Hepatocyte (in vitro differentiated cells): ENCODE data around the gene CAPN8.

Source experiments
- CTCF ChIP-seq: fragments of 200-600 bp; sonication (generic); IDR thresholded peaks from 2 replicates; pipeline ENCODE4 v1.5.1; 2016; ENCODE audit warnings: antibody characterized with exemption, mild to moderate bottlenecking; ENCODE audit not compliant: poor library complexity
- EZH2 ChIP-seq: fragments of 200-600 bp; sonication (generic); IDR thresholded peaks from 2 replicates; pipeline ENCODE4 v1.6.1; 2016; ENCODE audit warnings: antibody characterized with exemption, mild to moderate bottlenecking, borderline replicate concordance

- TF ChIP-seq EZH2, result no peak
- no peak for TF ChIP-seq CTCF
Observed at GRCh38 chr1:223617323-223618070, 48.0 kb downstream of the CAPN8 start.
